Measurements from ENCODE around the gene ACAD8.

The ACAD8 gene

DNA sequence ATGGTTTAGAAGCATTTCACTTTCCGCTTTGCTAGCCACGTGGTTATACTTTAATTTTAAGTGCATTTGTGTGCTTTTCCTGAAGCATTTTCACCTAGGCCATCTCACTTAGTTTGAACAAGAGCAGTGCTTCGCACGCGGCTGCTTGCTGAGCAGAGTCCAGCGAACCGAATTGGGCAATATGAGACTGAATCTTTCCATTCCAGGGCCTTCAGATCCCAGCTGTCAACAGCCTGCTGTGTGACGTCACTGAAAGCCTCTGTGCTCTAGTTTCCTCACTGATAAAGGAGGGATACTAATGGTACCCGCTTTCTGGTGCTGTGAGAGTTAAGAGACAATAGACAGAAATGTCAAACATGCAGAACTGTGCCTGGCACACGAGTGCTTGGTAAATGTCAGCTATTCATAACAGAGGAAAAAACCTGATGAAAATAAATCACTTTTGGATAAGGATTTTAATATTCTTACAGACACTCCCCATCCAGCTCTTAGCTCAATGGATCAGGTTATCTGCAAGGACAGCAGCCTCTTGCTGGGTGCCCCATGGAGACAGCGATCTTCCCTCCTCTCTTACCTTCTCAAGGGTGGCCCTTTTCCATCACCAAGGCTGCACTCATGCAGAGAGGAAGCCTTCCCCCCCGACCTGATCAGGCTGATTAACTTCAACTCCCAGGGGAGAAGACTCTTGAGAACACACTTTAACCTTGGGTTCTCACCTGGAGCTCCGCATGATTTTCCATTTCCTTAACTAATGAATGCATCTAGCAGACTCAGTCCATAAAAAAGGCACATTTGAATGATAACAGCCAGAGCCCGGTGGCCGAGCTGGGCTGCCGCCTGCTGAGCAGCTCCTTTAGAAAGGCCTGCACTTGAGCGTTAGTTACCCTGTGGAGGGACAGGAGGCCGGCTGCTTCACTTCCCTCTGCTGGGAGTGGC, 19.3 kb downstream of the ACAD8 start:
- TF ChIP-seq, protein P1, sequence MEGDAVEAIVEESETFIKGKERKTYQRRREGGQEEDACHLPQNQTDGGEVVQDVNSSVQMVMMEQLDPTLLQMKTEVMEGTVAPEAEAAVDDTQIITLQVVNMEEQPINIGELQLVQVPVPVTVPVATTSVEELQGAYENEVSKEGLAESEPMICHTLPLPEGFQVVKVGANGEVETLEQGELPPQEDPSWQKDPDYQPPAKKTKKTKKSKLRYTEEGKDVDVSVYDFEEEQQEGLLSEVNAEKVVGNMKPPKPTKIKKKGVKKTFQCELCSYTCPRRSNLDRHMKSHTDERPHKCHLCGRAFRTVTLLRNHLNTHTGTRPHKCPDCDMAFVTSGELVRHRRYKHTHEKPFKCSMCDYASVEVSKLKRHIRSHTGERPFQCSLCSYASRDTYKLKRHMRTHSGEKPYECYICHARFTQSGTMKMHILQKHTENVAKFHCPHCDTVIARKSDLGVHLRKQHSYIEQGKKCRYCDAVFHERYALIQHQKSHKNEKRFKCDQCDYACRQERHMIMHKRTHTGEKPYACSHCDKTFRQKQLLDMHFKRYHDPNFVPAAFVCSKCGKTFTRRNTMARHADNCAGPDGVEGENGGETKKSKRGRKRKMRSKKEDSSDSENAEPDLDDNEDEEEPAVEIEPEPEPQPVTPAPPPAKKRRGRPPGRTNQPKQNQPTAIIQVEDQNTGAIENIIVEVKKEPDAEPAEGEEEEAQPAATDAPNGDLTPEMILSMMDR (IDR thresholded peaks at IDR 0.05; ENCODE audit: control insufficient read depth, extremely low read depth, insufficient read depth): no peak
- no peak for DNase-seq (ENCODE audit: low read depth)
- H3K4me3 ChIP-seq (ENCODE audit: low read depth, low read length): no peak overlapping the region

DNA sequence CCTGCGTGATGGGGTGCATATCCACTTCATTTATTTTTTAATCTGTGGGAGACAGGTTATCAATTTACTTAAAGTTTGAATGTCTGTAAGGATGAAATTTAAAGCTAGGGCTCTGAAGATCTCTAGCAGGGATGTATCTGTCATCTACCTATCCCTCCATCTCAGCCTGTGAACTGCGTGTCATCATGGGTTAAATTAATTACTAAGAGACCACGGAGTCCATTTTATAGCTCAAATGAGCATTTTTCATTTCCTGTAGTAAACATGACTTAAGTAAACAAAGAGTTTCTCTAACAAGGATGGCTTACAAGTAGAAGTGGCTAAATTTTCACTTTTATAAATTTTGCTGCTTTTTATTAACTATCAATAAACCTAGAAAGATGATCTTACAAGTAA, 19.9 kb downstream of the ACAD8 start:
- TF ChIP-seq, protein P1 (IDR thresholded peaks at IDR 0.05; ENCODE audit: control insufficient read depth, extremely low read depth, insufficient read depth): no peak
- no peak for DNase-seq (ENCODE audit: low read depth)
- H3K4me3 ChIP-seq (ENCODE audit: low read depth, low read length): no peak overlapping the region

DNA sequence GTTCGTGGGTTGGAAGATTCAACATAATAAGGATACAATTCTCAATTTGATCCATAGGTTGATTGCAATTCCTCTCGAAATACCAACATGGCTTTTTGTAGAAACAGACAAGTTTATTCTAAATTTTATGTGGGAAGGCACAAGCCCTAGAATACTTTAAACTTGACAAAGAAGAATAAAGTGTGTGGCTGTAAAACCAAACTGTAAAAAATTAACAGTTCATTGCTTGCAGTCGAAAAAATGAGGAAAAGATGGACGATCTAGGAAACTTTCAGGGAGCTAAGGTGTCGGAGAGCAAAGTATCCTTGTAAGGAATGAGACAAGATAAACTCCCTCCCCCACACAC, 21.8 kb downstream of the ACAD8 start:
- H3K4me3 ChIP-seq (ENCODE audit: low read depth, low read length): no peak overlapping the region
- TF ChIP-seq, protein P1 (IDR thresholded peaks at IDR 0.05; ENCODE audit: control insufficient read depth, extremely low read depth, insufficient read depth): no peak
- no peak for DNase-seq (ENCODE audit: low read depth)

DNA sequence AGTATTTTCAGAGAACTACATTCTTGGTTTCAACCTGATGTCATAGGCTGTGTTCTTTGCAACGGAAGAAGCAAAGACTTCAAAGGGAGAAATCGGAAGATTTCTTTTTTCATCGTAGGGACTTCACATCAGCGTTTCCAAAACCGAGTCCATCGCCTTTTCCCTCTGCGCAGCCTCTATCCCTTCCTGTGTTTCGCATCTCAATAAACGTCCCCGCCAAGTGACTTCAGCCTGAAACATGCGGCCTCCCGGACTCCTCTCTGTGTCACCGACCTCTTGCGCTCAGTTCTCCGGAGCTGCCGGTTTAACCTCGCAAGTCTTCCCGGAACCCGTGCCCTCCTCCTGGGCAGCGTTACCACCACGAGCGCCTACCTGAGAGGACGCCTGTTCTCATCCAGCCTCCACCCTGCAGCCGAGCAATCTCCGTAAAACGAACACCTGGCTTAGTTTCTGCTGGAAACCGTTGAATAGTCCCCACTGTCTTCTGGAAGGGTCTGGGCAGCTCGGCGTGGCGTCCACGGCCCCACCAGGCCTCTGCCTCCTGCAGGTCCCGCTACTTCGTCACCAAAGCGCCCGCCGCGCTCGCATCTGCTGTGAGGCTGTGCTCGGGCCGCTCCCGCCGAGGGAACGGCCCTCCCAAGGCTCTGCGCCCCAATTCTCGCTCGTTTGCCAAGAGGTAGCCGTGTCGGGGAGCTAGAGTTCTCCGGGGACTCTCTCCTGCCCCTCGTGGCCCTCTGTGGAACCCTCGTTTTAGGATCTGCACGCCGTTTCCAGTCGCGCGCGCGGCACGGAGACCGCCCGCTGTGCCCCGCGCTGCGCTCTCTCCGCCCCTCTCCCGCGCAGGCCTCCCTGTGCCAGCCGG, 22.4 kb downstream of the ACAD8 start, which contains the start of gene GLB1L3:
Gene GLB1L3, plus strand, starts transcription at position 846 of the 862 bp plus-strand sequence. CDS start 362 bp downstream, outside the sequence.
- TF ChIP-seq, protein P1 (IDR thresholded peaks at IDR 0.05; ENCODE audit: control insufficient read depth, extremely low read depth, insufficient read depth): no peak
- DNase-seq (ENCODE audit: low read depth): no peak
- H3K4me3 ChIP-seq (ENCODE audit: low read depth, low read length): peak within 1 kb of the TSS; percentile 22

DNA sequence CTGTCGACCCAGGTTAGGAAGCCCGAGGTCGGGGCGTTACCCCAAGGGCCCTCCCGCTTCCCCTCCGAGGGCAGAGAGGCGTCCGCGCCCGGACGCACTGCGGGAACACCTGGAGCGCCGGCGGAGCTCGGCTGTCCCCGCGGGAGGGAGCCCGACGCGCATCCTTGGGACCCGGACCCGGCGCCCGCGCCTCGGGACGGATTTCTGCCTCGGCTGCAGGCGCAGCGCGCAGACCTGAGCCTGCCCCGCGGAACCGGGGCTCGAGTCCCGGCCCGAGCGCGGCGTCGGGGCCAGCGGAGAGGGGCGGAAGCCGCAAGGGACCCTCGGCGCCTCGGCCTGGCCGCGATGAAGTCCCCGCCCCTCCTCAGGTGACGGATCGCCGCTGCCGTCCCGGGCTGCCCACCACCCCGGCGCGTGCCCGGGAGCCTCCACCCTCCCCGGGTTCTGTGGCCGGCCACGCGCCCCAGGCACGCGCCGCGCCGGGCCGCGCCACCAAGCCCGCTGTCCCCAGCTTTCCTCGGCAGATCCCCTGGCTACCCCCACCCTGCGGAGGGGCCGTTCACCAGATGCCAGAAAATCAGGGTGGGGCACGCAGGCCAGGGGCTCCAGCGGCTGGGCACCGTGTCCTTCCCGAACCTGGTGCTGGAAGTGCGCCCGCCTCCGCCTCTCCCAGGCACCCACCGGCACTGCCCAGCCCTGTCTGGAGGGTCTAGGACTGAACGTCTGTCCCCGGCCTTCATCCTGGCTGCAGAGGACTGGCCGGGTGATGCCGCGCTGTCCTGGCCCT, 23.2 kb downstream of the ACAD8 start:
- TF ChIP-seq, protein P1 (IDR thresholded peaks at IDR 0.05; ENCODE audit: control insufficient read depth, extremely low read depth, insufficient read depth): no peak
- peak overlapping the region; percentile 22 for H3K4me3 ChIP-seq (ENCODE audit: low read depth, low read length)
- DNase-seq (ENCODE audit: low read depth): no peak
